RWPE2 (cell line): ENCODE measurements around the gene B2M.

ENCODE experiments used
- ATAC-seq: fragments of 200-7000 bp; cut with Tn5 transposase; 3 replicates; pipeline ENCODE4 v1.9.1; 2021; ENCODE audit warnings: low read depth
- DNase-seq: peaks from one replicate; pipeline ENCODE4 v3.0.0-alpha.2; 2020; ENCODE audit warnings: low spot score
- H3K27ac ChIP-seq: fragments of 450-650 bp; 2 replicates; pipeline ENCODE4 v1.5.1; 2017; ENCODE audit warnings: mild to moderate bottlenecking; ENCODE audit not compliant: poor library complexity, severe bottlenecking
- H3K27me3 ChIP-seq: fragments of 250-450 bp; sonication (Bioruptor Pico); 2 replicates; pipeline ENCODE4 v1.5.1; 2021; ENCODE audit warnings: mild to moderate bottlenecking, moderate library complexity; ENCODE audit not compliant: insufficient read depth, poor library complexity, severe bottlenecking
- H3K36me3 ChIP-seq: fragments of 250-450 bp; sonication (Bioruptor Pico); 2 replicates; pipeline ENCODE4 v1.5.1; 2020; ENCODE audit warnings: low read depth, mild to moderate bottlenecking, moderate library complexity
- H3K4me1 ChIP-seq: fragments of 250-450 bp; sonication (Bioruptor Pico); 2 replicates; pipeline ENCODE4 v1.5.1; 2021; ENCODE audit warnings: mild to moderate bottlenecking, moderate library complexity; ENCODE audit not compliant: insufficient read depth, poor library complexity, severe bottlenecking
- H3K4me3 ChIP-seq: fragments of 250-450 bp; sonication (Bioruptor Pico); 2 replicates; pipeline ENCODE4 v1.5.1; 2021; ENCODE audit warnings: mild to moderate bottlenecking, moderate library complexity; ENCODE audit not compliant: severe bottlenecking
- H3K9me3 ChIP-seq: fragments of 250-450 bp; sonication (Bioruptor Pico); 2 replicates; pipeline ENCODE4 v1.5.1; 2021; ENCODE audit warnings: mild to moderate bottlenecking, moderate library complexity; ENCODE audit not compliant: severe bottlenecking
- TF ChIP-seq, protein P1 (sequence below): fragments of 450-650 bp; IDR thresholded peaks from one replicate; pipeline ENCODE4 v1.5.1; 2017; ENCODE audit warnings: mild to moderate bottlenecking, moderate library complexity; ENCODE audit not compliant: poor library complexity, severe bottlenecking

Gene B2M

DNA sequence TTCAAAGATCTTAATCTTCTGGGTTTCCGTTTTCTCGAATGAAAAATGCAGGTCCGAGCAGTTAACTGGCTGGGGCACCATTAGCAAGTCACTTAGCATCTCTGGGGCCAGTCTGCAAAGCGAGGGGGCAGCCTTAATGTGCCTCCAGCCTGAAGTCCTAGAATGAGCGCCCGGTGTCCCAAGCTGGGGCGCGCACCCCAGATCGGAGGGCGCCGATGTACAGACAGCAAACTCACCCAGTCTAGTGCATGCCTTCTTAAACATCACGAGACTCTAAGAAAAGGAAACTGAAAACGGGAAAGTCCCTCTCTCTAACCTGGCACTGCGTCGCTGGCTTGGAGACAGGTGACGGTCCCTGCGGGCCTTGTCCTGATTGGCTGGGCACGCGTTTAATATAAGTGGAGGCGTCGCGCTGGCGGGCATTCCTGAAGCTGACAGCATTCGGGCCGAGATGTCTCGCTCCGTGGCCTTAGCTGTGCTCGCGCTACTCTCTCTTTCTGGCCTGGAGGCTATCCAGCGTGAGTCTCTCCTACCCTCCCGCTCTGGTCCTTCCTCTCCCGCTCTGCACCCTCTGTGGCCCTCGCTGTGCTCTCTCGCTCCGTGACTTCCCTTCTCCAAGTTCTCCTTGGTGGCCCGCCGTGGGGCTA lies at the start of gene B2M, which contains the start of gene PATL2:
TSS of gene B2M (plus strand) at position 422 of the 647 bp plus-strand sequence. CDS start at position 452, 30 bp downstream.
TSS of gene PATL2 (minus strand) at position 228 of the 647 bp plus-strand sequence. CDS start 34,833 bp downstream, outside the sequence.
- ATAC-seq (peak; percentile 92), DNase-seq (peak; percentile 97)
- H3K4me3 ChIP-seq: peak within 1 kb of the TSS; percentile 89
- H3K27me3 ChIP-seq: no peaks in the 10 kb centered on the region
- TF ChIP-seq, protein P1, sequence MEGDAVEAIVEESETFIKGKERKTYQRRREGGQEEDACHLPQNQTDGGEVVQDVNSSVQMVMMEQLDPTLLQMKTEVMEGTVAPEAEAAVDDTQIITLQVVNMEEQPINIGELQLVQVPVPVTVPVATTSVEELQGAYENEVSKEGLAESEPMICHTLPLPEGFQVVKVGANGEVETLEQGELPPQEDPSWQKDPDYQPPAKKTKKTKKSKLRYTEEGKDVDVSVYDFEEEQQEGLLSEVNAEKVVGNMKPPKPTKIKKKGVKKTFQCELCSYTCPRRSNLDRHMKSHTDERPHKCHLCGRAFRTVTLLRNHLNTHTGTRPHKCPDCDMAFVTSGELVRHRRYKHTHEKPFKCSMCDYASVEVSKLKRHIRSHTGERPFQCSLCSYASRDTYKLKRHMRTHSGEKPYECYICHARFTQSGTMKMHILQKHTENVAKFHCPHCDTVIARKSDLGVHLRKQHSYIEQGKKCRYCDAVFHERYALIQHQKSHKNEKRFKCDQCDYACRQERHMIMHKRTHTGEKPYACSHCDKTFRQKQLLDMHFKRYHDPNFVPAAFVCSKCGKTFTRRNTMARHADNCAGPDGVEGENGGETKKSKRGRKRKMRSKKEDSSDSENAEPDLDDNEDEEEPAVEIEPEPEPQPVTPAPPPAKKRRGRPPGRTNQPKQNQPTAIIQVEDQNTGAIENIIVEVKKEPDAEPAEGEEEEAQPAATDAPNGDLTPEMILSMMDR: peak; percentile 50
- peak within 1 kb of the TSS; percentile 58 for H3K27ac ChIP-seq
- H3K9me3 ChIP-seq: no peaks in the 10 kb centered on the region
- H3K4me1 ChIP-seq: peaks cover 10% of the 10 kb centered on the region
- peaks cover 27% of the 10 kb centered on the region for H3K36me3 ChIP-seq

DNA sequence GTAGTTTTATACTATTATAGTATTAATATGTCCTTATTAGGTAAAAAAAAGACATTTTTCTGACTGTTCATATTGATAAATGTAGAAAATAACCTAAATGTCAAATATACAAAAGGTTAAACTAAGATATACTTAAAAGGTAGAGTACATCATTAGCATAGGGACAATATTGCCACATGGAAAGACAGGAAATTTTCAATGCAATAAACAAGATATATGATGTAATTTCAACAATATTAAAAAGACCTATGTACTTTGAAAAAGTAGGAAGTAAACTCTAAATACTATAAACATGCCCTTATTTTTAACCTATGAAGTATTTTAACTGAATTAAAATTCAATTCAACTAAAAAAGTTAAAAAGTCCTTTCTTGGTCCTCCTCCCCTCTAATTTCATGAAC lies 49.7 kb upstream of the B2M start:
- TF ChIP-seq, protein P1: no peak
- Histone ChIP-seq H3K9me3 (no peaks in the 10 kb centered on the region), H3K4me1 (peaks cover 9% of the 10 kb centered on the region), H3K27me3 (no peaks in the 10 kb centered on the region), H3K4me3 (no peak overlapping the region), H3K27ac (no peak overlapping the region), H3K36me3 (peaks cover 43% of the 10 kb centered on the region)
- DNase-seq (no peak), ATAC-seq (no peak)

DNA sequence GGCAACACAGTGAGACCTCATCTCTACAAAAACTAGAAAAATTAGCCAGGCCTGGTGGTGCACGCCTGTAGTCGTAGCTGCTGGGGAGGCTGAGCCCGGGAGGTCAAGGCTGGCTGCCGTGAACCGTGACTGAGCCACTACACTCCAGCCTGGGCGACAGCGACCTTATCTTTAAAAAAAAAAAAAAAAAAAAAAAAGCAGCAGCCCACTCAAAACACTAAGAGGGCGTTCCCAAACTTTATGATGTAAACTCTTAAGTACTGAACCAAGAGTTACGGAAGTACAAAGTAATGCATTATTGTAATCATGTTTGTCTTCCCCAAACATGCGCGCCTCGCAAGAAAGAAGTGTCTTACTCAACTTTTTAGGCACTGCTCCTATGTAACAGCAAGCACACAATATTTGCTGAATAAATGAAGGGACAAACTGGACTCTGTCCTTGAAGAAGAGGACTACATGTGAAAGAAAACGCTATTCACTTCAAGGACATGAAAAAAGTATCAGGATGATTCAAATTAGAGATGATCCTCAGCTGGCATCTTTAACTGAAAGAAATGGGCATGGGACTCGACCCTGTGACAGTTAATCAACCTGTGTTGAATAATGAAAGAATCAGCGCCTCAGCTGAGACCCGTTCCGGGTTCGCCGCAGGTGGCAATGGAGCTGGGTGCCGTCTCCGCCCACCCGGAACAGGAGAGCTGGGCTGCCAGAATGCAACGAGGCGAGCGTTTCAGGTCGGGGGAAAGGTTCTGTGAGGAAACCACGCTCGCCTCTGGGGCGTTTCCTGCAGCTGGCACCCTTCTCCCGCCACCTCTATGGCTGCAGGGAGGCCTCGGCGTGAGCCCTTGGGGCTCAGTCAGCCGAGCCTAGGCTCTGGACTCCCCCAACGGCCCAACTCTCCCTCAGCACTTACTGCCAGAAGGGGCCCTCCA lies 48.6 kb upstream of the B2M start:
- Histone ChIP-seq H3K27me3 (no peaks in the 10 kb centered on the region), H3K36me3 (peaks cover 32% of the 10 kb centered on the region), H3K9me3 (no peaks in the 10 kb centered on the region), H3K4me1 (peaks cover 9% of the 10 kb centered on the region), H3K27ac (peak overlapping the region; percentile 56), H3K4me3 (peak overlapping the region; percentile 90)
- TF ChIP-seq, protein P1: no peak
- peak; percentile 87 for DNase-seq
- peak; percentile 79 for ATAC-seq

DNA sequence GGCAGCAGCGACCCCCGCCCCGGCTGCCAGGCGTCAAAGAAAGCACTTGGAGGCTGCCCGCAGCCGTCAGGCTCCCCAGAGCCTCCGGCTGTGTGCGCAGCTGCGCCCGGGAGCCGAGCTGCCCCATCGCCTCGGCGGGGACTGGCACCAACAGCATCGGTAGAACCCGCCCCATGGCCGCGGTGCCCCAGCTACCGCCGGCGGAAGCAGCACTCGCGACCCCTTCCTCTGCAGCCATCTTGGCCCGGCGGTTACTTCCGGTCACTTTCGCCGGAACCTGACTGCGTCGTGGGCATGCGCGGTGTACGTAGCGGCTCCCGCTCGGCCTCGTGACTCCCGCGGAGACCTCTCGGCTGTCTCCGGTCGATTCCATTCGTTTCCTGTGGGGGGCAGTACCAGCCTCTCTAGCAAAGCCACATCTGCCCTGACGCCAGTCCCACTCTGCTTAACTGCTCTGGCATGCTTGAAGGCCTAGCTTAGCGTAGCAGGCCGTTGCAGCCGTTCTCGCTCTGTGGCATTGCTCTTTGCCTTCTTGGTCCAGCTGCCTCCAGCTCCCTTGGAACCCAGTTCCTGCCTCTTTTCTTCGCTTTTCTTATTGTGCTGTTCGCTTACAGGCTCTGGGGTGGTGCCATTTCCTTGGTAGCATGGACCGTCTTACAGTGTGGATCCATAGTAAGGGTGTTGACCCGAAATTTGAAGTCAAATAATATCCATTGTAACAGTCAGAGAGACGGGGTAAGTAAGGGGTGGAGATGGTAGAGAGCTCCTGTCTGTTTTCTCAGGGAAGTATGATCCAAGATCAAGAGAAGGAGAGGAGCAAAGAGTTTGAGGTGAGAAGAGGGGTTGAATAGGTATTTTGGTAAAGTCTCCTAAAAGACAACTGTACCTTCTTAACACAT lies 47.7 kb upstream of the B2M start, which contains the start of gene SPG11:
TSS of gene SPG11 (minus strand) at position 253 of the 899 bp plus-strand sequence. CDS start at position 238, 15 bp downstream.
- DNase-seq: peak; percentile 97
- no peaks in the 10 kb centered on the region for H3K27me3 ChIP-seq
- H3K9me3 ChIP-seq: no peaks in the 10 kb centered on the region
- peak; percentile 89 for ATAC-seq
- H3K4me3 ChIP-seq: peak within 1 kb of the TSS; percentile 90
- peaks cover 9% of the 10 kb centered on the region for H3K4me1 ChIP-seq
- H3K27ac ChIP-seq: peak within 1 kb of the TSS; percentile 56
- TF ChIP-seq, protein P1: peak; percentile 99
- H3K36me3 ChIP-seq: peaks cover 23% of the 10 kb centered on the region
